ENCODE measurements around the gene RAP1A.

DNA sequence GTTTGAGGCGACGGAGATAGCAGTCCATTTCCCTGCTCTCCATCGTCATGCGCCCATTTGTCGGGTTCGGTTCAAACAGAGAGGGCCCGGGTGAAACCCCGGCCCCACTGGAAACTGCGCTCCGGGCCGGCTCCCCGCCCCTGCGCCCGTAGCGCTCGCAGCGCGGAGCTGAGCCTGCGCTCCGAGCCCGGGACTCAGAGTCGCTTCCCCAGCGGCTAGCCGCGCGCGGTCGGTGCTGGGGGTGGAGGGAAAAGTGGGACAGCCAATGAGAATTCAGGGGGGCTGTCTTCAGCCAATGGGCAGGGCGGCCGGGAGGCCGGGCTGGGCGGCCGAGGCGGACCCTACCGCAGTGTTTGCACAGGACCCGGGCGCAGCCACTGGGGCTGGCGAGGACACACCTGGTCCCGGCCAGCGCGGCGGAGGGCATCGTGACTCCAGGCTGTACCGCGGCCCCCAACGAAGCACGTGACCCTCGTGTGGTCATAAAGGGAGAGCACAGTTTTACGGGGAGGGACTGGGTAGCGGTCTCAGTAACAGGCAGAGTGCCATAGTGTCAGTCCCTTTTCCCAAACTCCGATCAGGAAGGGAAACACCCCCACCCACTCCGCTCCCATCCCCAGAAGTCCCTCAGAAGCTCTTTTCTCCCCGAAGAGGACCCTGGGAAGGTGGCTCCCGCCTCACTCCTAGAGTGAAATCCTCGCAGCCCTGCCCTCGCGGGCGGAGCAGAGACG lies 119.8 kb downstream of the RAP1A start, which contains the start of gene INKA2:
- no peak for TF ChIP-seq CTCF (optimal IDR thresholded peaks at IDR 0.05 in 1 of 3, IDR thresholded peaks at IDR 0.05 in 1 of 3, conservative IDR thresholded peaks at IDR 0.05 in 1 of 3; ENCODE audit: extremely low read depth in 1 of 3, insufficient read depth in 2 of 3, low read length in 3 of 3)
- TF ChIP-seq EZH2 (IDR thresholded peaks at IDR 0.05; ENCODE audit: low read length), result no peak
